IPS DF 4.7 (cell line): ENCODE results near the gene TMEM45B.

ENCODE experiments used
- DNase-seq: peaks from one replicate; pipeline ENCODE4 v3.0.0-alpha.2; 2013; ENCODE audit warnings: low spot score; ENCODE audit errors: extremely low read depth

TMEM45B gene

DNA sequence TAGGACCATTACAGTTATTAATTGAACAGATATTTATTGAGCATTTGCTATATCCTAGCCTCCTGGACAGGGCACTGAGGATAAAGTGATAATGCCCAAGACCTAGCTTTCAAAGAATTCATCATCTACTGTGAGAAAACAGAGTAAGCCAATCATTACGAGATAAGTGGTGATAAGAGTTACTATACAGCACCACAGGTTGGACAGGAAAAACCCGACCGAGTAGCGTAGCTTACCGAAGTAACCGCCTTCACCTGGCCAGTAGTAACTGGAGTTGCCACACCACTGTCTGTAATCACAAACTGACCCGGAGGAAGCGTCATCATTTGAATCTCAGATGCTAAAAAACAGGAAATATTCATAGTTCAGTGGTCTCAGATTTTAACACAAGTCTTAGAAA, 89.8 kb downstream of the TMEM45B start:
- DNase-seq: no peak
